OCI-LY1 (cell line): ENCODE results near the gene SIRT4.

Source experiments
- H2AFZ ChIP-seq: fragments of 200-600 bp; sonication (generic), shearing (Covaris generic); 2 replicates; pipeline ENCODE4 v1.6.0; 2014; ENCODE audit warnings: antibody characterized with exemption, mild to moderate bottlenecking, low read length
- H3F3A ChIP-seq: fragments of 200-600 bp; sonication (generic), shearing (Covaris generic); 2 replicates; pipeline ENCODE4 v1.6.0; 2014; ENCODE audit warnings: mild to moderate bottlenecking, antibody characterized with exemption, low read length, moderate library complexity; ENCODE audit not compliant: insufficient read depth
- H3K27ac ChIP-seq: fragments of 200-600 bp; sonication (generic); 2 replicates; pipeline ENCODE4 v1.5.1; 2014; ENCODE audit warnings: low read length, mixed run types, mild to moderate bottlenecking, low read depth; ENCODE audit not compliant: poor library complexity, severe bottlenecking
- H3K27me3 ChIP-seq: fragments of 200-600 bp; sonication (generic); 2 replicates; pipeline ENCODE4 v1.6.0; 2014; ENCODE audit warnings: antibody characterized with exemption, mild to moderate bottlenecking, low read length, moderate library complexity; ENCODE audit not compliant: insufficient read depth
- H3K36me3 ChIP-seq: fragments of 200-600 bp; sonication (generic); 2 replicates; pipeline ENCODE4 v1.6.1; 2014; ENCODE audit warnings: mild to moderate bottlenecking, antibody characterized with exemption, low read length, moderate library complexity, mixed read lengths; ENCODE audit not compliant: insufficient read depth
- H3K4me1 ChIP-seq: fragments of 200-600 bp; sonication (generic); 2 replicates; pipeline ENCODE4 v1.5.1; 2014; ENCODE audit warnings: mild to moderate bottlenecking, low read length, moderate library complexity; ENCODE audit not compliant: insufficient read depth, severe bottlenecking
- H3K4me2 ChIP-seq: fragments of 200-600 bp; sonication (generic), shearing (Covaris generic); 2 replicates; pipeline ENCODE4 v1.6.1; 2014; ENCODE audit warnings: low read length
- H3K4me3 ChIP-seq: fragments of 200-600 bp; sonication (generic); 2 replicates; pipeline ENCODE4 v1.5.1; 2014; ENCODE audit warnings: low read length, low read depth, mild to moderate bottlenecking, mixed read lengths; ENCODE audit not compliant: poor library complexity, severe bottlenecking
- H3K79me2 ChIP-seq: fragments of 200-600 bp; shearing (Covaris generic); 2 replicates; pipeline ENCODE4 v1.6.1; 2016; ENCODE audit warnings: mixed run types, low read length, mixed read lengths; ENCODE audit not compliant: insufficient read depth
- H3K9ac ChIP-seq: fragments of 200-600 bp; sonication (generic), shearing (Covaris generic); 2 replicates; pipeline ENCODE4 v1.6.1; 2014; ENCODE audit warnings: mild to moderate bottlenecking, low read length, mixed read lengths
- H3K9me2 ChIP-seq: fragments of 200-600 bp; sonication (generic), shearing (Covaris generic); 2 replicates; pipeline ENCODE4 v1.6.1; 2014; ENCODE audit warnings: low read depth, mild to moderate bottlenecking, low read length, mixed read lengths
- H3K9me3 ChIP-seq: fragments of 200-600 bp; shearing (Covaris generic); 2 replicates; pipeline ENCODE4 v1.6.1; 2014; ENCODE audit warnings: low read length, mixed read lengths
- H4K20me1 ChIP-seq: fragments of 200-600 bp; sonication (generic), shearing (Covaris generic); 2 replicates; pipeline ENCODE4 v1.6.0; 2016; ENCODE audit warnings: mild to moderate bottlenecking, low read length; ENCODE audit not compliant: insufficient read depth
- EZH2 ChIP-seq: fragments of 200-600 bp; sonication (generic), shearing (Covaris generic); IDR thresholded peaks from 2 replicates; pipeline ENCODE4 v1.8.0; 2017; ENCODE audit warnings: borderline replicate concordance, mixed run types, mild to moderate bottlenecking, antibody characterized with exemption, low read length, moderate library complexity, mixed read lengths
- TF ChIP-seq, protein P1 (sequence below): fragments of 200-600 bp; sonication (generic), shearing (Covaris generic); IDR thresholded peaks from 2 replicates; pipeline ENCODE4 v1.5.1; 2017; ENCODE audit warnings: mild to moderate bottlenecking, antibody characterized with exemption, low read length, moderate library complexity, mixed read lengths

SIRT4 gene

DNA sequence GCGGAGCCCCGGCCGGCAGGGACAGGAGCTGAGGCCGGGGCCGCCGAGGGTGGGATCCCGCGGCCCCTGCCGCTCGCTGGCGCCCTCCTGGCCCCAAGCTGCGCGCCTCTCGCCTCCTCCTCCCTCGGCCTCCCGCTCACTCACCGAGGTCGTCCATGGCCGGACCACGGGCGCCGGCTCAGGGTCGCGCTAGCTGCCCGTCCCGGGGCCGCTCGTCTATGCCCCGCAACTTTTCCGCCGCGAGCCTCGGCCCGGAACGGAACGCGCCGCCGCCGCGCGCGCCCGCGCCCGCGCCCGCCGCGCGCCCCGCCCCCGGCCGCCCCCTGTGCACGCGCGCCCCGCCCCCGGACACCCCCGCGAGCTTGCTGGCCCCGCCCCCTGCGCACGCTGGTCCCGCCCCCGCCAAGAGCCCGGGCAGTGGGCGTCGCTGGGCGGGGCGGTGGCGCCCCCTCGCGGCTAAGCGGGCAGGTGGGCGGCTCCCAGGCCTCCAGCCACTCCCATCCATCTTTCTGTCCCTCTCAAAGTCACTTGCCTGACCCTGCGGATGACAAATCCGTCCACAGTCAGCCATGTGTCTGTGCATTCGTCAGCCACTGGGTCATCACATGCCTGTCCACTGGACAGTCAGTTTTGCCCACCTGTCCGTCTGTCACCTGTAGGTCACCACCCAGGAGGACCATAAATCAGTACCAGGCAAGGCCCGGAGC lies 36.5 kb upstream of the SIRT4 start, which contains the start of gene PXN:
Gene PXN, minus strand, starts transcription at position 258 of the 707 bp plus-strand sequence. Its CDS starts 101 bp downstream, at position 157.
- peak within 1 kb of the TSS; percentile 83 for H3K4me2 ChIP-seq
- H4K20me1 ChIP-seq = no peaks in the 10 kb centered on the region
- H3K36me3 ChIP-seq = no peaks in the 10 kb centered on the region
- H3K9me2 ChIP-seq = no peaks in the 10 kb centered on the region
- H3K27ac ChIP-seq = no peak within 1 kb of the TSS
- H3K27me3 ChIP-seq = peaks cover 8% of the 10 kb centered on the region; the same call in 1 of the 2 replicates
- TF ChIP-seq EZH2 = no peak
- TF ChIP-seq, protein P1, sequence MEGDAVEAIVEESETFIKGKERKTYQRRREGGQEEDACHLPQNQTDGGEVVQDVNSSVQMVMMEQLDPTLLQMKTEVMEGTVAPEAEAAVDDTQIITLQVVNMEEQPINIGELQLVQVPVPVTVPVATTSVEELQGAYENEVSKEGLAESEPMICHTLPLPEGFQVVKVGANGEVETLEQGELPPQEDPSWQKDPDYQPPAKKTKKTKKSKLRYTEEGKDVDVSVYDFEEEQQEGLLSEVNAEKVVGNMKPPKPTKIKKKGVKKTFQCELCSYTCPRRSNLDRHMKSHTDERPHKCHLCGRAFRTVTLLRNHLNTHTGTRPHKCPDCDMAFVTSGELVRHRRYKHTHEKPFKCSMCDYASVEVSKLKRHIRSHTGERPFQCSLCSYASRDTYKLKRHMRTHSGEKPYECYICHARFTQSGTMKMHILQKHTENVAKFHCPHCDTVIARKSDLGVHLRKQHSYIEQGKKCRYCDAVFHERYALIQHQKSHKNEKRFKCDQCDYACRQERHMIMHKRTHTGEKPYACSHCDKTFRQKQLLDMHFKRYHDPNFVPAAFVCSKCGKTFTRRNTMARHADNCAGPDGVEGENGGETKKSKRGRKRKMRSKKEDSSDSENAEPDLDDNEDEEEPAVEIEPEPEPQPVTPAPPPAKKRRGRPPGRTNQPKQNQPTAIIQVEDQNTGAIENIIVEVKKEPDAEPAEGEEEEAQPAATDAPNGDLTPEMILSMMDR = peak; percentile 67
- H2AFZ ChIP-seq = no peak within 1 kb of the TSS
- no peaks in the 10 kb centered on the region for H3K9me3 ChIP-seq
- peak within 1 kb of the TSS; percentile 70 for H3K9ac ChIP-seq
- H3K4me3 ChIP-seq = peak within 1 kb of the TSS; percentile 72
- H3K79me2 ChIP-seq = no peaks in the 10 kb centered on the region
- H3K4me1 ChIP-seq = peaks cover 9% of the 10 kb centered on the region
- no peaks in the 10 kb centered on the region for H3F3A ChIP-seq

DNA sequence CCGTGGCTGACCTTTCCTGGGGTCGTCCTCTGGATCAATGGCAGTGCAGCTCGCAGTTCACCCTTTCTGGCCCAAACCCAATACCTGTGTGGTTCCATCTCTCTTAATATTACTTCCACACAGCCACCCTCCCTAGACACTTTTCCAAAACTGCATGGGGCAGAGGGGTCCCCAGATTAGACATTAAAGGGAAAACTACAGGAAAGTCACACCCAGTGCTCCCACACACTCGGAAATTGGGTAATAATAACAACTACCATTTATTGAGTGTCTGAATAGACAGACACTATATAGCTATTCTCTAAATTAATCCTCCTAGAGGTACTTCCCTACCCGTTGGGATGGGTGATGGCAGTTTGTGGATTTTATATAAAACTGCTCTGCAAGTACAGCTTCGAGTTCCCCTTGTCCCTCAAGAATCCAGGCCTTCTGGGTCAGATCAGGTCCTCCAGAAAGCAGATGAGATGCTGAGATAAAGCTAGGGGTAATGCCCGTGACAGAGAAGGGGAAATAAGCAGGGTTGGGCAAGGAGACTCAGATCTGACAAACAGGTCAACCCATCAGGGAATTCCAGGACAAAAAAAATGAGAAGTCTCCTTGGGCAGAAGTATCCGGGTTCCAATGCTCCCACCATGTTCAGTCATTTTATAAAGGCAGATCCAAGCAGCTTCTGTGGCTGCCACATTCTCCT lies 35.8 kb upstream of the SIRT4 start:
- H3K4me1 ChIP-seq = peaks cover 9% of the 10 kb centered on the region
- H3K36me3 ChIP-seq = no peaks in the 10 kb centered on the region
- H3K27ac ChIP-seq = no peak overlapping the region
- no peaks in the 10 kb centered on the region for H3K9me3 ChIP-seq
- H3K79me2 ChIP-seq = no peaks in the 10 kb centered on the region
- H3K4me2 ChIP-seq = peak overlapping the region; percentile 15; the same call in 1 of the 2 replicates
- H4K20me1 ChIP-seq = no peaks in the 10 kb centered on the region
- no peak overlapping the region for H2AFZ ChIP-seq
- TF ChIP-seq, protein P1 = no peak
- no peak for TF ChIP-seq EZH2
- H3F3A ChIP-seq = no peaks in the 10 kb centered on the region
- H3K9me2 ChIP-seq = no peaks in the 10 kb centered on the region
- H3K4me3 ChIP-seq = peak overlapping the region; percentile 27
- H3K9ac ChIP-seq = no peak overlapping the region
- 0 out of 2 replicates have a peak, but pooled peaks cover 8% of the 10 kb centered on the region for H3K27me3 ChIP-seq

DNA sequence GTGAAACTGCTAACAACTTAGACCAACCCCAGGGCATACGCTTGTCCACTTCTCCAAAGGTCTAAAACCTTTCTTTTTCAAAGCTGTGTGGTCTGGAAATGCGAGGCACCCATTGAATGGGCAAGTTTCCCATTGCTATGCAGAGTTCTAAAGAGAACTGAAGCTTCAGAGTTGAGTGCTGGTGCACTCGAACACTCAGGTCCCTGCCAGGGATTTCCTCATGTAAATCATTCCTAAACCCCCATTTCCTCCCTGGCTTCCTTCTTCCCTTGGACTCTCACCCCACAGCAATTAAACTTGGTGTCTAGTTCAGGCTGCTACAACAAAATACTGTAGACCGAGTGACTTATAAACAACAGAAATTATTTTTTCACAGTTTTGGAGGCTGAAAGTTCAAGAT lies 34.4 kb upstream of the SIRT4 start:
- Histone ChIP-seq H4K20me1 (no peaks in the 10 kb centered on the region), H3K4me2 (no peak overlapping the region), H2AFZ (no peak overlapping the region), H3K4me1 (peaks cover 9% of the 10 kb centered on the region), H3K9ac (no peak overlapping the region), H3F3A (no peaks in the 10 kb centered on the region), H3K27me3 (0 out of 2 replicates have a peak, but pooled peaks cover 5% of the 10 kb centered on the region), H3K36me3 (no peaks in the 10 kb centered on the region), H3K79me2 (no peaks in the 10 kb centered on the region), H3K4me3 (no peak overlapping the region), H3K9me3 (no peaks in the 10 kb centered on the region), H3K9me2 (no peaks in the 10 kb centered on the region), H3K27ac (no peak overlapping the region)
- TF ChIP-seq EZH2 = no peak
- TF ChIP-seq, protein P1 = no peak
